GM19467 (cell line): ENCODE results near the gene C2orf92.

Experiments
- ATAC-seq: cut with Tn5 transposase; IDR thresholded peaks from one replicate; pipeline ENCODE4 v1.9.1; 2021; ENCODE audit warnings: mild to moderate bottlenecking, moderate library complexity; ENCODE audit not compliant: unreplicated experiment

The C2orf92 gene

DNA sequence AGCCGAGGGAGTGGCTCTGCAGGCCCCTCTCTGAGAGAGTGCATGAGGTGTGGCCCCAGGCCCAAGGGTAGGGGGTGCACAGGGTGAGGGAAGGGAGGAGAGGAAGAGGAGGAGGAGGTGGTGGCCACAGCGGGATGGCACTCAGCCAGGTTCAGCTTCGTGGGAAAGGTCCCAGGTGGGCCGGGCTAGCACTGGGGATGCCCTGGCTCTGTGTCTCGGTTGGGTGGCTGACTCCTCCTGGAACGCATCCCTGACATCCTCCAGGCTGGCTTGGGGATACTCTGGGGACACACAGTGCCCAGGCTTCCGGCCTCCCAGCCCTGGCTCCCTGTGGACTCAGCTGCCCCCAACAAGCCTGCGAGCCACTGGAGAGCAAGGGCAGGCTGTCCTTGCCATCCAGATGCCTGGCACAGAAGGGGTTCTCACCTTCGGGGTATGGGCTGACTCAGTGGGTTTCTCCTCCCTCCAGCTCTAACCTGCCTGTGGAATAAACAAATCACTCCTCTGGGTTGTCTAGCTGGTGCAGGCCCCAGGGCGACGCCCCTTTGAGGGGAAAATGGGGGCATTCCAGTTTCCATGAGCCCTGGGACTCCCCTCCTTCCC lies 43.3 kb downstream of the C2orf92 start:
- ATAC-seq: no peak

DNA sequence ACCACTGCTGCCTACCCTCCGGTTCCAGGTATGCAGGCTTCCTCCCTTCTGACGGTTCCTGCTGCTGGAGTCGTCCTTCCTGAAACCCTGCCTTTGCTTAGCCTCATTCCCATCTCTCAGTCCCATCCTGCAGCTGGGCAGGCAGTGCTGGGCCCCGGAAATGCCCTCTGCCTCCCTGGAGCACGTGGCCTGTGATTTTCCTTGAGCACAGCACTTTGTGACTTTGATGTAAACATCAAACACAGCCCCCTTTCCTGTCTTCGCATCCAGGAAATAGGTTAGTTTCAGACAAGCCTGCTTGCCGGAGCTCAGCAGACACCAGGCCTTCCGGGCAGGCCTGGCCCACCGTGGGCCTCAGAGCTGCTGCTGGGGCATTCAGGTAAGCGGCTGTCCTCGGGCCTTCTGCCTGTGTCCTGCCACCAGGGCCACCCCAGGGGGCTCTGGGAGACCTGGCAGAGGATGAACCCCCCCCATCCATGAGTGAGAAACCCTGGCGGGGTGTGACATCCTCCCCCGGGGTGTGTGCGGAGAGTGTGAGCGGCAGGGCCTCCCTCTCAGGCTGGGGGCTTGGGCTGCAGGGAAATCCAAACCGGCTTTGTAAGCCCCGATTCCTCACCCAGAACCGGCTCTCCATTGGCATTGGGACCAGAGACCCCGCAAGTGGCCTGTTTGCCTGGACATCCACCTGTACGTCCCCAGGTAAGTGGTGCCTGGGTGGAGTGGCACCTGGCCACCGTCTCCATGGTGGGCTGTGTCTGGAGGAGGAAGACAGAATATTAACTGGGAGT lies 44.0 kb downstream of the C2orf92 start, which contains the start of gene ZAP70:
Gene ZAP70 (plus strand): TSS at position 281 of the 788 bp plus-strand sequence. CDS start 10,461 bp downstream, outside the sequence.
- ATAC-seq: no peak

DNA sequence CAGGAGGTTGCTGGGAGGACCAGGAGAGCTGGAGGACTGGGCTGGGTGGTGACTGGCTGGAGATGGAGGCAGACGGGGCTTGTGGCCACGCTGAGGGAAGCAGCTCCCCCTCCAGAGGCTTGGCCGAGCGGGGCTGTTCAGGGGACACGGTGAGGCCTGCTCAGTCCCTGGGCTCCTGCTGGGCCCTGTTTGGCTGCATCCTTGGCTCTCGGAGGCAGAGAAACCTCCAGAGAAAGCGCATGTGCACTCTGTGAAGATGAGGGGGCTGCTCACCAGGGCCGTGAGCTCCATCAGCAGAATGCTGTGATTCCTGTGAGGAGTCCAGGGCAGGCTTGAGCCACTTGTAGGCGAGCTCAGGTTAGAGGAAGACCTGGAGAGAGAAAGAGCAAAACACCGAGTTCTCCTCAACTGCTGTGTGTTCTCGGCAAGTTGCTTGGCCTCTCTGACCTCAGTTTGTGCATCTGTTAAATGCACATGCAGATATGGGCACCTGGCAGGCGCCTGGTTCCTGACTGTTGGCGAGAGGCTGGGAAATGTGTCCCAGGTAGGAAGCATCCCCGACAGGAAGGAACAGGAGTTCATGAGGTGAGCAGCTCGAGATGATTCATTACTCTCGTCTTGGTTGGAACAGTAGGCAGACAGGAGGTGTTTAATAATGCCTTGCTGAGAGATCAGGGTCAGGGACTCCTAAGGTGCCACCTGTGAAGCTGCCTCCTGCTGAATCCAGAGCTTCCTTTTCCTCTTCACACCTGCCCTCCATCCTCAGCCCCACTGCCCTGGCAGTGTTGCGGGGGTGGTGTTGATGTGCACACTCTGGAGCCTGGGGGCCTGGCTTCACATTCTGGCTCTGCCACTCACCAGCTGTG lies 44.8 kb downstream of the C2orf92 start:
- ATAC-seq: no peak

DNA sequence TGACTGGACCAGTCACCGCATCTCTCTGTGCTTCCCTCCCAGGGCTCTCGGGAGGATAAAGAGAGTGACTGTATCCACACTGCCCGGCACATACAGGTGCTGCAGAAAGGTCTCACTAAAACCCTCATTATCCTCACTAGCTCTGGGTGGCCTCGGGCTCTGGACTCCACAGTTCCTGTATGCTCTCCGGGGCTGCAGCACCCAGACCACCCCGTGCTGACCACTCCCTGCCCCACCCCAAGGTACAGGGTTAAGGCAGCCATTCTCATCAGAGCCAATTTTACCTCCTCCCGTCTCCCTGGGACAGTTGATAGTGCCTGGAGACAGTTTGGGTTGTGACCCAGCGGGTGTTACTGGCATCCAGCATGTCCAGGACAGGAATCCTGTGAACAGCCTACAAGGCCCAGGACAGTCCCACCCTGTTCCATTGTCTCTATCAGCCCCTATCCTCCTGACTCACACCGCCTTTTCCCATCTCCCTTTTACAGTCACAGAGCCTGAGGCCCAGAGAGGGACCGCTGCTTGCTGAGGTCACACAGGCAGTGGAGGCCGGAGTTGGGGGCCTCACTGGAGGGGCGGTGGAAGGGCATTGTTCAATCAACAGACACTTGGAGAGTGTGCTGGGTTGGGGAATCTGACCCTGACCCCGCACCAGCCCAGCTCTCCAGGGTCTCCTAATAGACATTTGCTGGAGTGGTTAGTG lies 45.6 kb downstream of the C2orf92 start:
- no peak for ATAC-seq

DNA sequence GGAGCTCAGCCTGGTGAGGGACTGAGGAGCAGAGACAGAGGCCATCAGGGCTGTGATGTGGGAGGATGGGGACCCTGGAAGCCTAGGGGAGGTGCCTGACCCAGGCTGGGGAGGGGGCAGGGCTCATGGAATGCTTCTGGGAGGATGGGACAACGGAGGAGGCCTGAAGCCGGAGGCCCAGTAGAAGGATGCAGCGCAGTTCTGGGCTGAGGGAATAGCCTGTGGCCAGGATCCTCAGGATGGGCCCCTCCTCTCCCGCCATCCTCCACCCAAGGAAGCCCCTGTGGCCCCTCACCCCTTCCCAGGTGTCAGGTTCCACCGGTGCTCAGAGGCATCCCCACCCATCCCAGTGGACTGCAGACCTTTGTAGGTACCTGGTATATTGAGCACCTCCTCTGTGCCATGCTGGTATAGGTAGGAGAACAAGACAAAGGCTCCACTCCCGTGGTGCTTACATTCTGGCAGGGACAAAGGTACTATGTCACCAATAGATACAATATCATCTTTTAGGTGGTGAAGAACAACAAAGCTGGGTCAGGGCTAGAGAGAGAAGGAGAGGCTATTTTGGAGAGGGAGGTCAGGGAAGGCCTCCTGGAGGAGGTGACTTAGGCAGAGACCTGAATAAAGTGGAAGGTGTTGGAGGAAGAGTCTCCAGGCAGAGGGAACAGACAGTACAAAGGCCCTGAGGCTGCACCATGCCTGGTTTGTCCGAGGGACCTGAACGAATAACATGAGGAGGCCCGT lies 46.6 kb downstream of the C2orf92 start:
- ATAC-seq: no peak

DNA sequence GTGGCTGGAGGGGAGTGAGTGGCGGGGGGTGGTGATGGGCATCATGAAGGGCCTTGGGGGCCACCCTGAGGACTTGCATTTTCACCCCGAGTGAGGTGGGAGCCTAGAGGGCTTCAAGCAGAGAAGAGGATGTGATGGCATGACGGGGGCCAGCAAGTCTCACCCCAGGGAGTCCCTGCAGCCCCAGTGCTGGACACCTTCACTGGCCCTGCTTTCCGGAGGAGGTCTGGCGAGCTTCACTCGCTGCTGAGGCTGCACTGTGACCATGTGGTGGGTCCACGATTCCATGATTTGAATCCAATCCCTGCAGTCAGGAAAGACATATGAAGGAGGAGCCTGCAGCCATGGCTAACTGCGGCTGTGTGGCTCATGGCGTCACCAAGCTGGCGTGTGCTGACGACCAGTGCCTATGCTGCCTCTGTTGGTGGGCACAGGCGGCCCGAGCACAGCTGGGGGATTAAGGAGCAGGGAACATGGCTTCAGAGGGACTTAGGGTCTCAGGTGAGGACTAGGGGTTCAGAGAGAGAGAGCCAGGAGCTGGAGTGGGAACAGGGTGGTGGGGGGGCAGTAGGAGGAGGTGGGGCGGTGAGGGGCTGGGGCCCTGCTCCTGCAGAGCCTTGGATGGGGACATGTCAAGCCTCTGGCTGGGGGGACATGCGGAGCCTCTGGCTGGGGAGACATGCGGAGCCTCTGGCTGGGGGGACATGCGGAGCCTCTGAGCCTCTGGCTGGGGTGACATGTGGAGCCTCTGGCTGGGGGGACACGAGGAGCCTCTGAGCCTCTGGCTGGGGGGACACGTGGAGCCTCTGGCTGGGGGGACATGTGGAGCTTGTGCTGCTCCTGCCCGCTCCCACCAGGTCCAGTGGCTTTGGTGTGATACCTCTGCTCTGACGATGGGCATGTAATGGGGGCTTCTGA lies 47.4 kb downstream of the C2orf92 start:
- no peak for ATAC-seq

DNA sequence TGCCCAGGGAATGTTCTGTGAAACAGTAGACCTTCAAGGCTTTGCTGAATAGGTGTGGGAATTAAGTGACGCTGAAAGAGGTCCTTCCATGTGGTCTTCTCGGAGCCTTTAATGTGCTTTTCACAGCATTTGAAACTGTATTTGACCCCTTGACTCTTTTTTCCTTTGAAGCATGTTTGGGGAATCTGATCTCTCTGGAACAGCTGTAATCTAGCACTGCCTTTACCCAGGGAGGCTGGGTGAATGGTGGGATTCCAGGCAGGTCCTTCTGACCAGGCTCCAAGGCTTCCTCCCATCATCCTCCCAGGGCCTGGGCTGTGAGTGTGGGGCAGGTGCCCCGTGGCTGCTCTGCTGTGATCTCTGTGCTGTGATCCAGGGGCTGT lies 48.1 kb downstream of the C2orf92 start:
- no peak for ATAC-seq

DNA sequence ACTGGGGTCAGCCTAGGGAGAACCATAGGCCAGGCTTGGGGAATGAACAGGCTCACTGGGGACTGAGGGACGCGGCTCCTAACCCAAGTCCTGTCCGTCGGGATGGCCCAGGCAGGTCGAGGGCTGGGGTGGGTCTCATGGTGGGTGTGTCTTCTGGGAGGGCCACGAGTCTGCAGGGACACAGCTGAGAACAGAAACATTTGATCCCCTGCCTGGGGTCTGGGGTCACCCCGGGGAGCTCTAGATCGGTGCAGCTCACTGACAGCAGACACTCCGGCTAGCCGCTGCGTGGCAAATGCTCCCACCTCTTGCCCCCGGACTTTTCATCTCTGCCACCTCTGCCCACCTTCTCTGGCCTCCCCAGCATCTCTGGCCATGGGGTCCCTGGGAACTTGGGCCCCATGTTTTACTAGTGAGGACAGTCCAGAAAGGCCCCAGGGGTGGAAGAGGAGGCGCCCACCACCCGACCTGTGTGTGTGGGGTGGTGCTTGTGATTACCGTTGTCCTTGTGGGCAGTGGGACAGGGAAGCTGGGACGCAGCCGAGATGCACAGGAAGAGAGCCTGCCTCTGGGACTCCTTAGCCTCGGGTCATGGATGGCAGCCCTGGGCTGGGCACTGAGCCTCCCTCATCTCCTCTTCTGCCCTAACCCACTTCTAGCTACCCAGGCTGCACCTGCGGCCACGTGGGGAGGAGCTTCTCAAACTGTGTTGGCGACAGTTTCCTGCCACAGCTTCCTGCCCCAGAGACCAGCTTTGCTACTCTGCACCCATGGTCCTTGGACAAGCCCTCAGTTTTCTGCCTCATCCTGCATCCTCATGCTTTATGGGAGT lies 48.8 kb downstream of the C2orf92 start:
- ATAC-seq: no peak

DNA sequence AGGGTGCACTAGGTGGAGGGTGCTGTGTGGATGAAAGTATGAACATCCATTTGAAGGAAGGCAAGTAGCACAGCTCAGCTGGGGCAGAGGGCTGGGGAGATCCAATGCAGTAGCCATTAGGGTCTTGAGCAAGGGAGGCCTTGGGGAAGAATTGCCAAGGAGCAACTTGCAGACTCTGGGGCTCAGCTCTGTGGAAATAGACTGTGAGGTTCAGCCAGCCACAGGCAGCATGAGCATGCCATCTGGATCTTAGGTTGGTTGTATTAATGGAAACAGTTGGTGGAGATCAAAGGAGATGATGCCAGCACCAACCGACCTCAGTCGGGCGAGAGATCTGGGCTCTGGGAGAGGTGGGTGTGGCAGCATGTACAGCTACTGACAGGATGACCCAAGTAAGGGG lies 49.4 kb downstream of the C2orf92 start:
- no peak for ATAC-seq

DNA sequence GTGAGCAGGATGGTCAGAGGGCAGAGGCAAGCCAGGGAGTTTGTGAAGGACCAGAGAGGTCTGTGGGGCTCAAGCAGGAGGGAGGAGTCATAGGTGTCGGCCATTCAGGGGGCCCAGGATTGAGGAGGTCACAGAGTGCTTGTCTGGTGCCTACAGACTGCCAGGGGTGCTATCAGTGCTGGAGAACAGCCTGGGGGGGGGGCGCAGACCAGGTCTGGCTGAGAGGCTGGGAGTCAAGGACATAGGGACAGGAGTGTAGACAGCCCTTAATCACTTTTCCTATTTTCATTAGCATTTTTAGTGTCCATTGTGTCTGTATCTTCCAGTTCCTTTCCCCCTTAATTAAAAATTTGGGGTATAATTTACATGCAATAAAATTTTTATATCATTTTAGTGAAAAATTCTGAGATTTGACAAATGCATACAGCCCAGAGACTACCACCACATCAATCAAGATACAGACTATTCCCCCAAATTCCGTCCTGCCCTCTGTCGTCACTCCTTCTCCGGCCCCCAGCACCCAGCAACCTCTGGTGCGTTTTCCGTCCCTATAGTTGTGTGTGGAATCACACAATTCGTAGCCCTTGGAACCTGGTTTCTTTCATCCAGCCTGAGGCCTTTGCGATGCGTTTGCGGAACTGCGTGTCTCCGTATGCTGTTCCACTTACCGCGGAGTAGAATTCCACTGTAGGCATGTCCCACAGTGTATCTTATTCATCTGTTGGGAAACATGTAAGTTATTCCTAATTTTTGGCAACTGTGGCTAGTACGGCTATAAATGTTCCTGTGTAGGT lies 50.0 kb downstream of the C2orf92 start:
- ATAC-seq: no peak

DNA sequence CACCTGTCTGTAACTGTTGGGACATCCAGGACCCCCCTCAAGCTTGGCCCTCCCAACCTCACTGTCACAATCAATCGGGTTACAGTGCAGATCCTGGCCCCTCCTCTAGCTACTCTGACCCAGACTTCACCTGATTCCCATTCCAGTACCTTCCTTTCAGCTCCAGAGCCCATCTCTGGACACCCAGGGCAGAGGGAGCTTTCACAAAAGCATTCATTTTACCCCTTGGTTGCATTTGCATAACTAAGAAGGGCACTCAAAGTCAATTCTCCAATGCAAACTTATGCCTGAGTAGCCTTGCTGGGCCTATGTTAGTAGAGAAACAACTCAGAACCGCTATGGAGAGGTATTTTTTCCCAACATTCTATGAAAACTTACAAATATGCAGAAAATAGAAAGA lies 51.2 kb downstream of the C2orf92 start:
- ATAC-seq: no peak

DNA sequence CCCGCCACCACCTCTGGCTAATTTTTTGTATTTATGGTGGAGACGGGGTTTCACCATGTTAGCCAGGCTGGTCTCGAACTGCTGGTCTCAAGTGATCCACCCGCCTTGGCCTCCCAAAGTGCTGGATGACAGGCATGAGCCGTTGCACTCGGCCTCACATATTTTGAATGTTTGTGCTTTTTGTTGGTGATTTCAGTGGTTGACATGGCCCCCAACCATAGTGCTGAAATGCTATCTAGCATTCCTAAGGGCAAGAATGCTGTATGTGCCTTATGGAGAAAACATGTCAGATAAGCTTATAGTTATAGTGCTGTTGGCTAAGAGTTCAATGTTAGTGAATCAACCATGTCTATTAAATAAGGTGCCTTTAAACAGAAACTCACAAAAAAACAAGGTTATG lies 52.7 kb downstream of the C2orf92 start:
- ATAC-seq: no peak

DNA sequence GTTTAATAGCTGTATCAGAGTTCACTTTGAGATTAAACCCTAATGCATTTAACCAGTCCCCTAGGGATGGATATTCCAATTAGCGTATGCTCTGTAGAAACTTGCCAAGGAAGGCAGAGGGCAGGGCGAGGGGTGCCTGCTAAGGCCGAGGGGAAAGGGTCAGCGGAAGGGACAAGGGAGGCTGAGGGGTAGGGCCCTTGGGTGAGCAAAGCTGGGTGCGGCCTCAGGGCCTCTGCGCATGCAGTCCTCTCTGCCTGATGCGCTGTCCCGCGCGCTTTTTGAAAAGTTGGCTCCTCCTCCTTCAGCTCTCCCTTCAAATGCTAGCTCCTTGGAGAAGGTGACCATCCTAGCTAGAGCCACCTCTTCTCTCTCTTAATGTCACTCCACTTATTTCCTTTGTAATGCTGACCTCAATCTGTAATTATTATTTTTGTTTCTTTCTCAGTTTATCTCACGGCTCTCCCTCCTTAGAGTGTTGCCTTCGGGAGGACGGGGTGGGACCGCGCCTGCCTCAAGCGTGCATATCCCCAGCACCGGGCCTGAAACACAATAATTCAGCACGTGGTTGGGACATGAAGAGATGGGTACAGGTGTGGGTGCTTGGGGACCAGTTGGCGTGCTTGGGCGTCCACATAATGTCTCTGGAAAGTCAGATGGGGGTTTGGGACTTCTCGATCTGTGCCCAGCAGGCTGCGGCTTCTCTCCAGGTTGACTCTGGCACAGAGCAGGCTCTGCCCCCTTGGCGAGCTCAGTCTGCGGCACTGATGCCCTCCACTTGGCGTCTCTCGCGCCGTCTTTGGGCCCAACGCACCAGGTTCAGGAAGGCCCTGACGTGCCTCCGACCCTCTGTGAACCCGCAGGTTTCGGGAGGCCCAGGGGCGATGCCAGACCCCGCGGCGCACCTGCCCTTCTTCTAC lies 53.9 kb downstream of the C2orf92 start:
- no peak for ATAC-seq

DNA sequence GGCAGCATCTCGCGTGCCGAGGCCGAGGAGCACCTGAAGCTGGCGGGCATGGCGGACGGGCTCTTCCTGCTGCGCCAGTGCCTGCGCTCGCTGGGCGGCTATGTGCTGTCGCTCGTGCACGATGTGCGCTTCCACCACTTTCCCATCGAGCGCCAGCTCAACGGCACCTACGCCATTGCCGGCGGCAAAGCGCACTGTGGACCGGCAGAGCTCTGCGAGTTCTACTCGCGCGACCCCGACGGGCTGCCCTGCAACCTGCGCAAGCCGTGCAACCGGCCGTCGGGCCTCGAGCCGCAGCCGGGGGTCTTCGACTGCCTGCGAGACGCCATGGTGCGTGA lies 54.5 kb downstream of the C2orf92 start:
- no peak for ATAC-seq

DNA sequence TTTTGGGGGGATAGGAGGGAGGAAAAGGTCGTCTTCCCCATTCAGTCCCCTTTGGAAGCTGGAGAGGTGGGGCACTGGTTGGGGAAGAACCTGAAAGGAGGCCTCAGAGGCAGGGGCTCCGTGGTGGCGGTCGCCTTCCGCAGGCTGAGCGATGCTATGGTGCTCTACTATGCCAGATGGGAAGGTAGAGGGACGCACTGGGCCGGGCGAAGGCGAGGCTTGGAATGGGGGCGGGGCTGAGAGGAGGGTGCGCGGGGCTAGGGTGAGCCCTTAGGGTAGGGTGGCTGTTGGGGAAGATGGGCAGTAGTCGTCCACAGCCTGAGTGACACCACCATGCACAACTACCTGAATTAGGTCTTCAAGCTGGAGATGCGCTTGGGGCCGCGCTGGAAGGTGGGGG lies 55.0 kb downstream of the C2orf92 start:
- ATAC-seq: no peak

DNA sequence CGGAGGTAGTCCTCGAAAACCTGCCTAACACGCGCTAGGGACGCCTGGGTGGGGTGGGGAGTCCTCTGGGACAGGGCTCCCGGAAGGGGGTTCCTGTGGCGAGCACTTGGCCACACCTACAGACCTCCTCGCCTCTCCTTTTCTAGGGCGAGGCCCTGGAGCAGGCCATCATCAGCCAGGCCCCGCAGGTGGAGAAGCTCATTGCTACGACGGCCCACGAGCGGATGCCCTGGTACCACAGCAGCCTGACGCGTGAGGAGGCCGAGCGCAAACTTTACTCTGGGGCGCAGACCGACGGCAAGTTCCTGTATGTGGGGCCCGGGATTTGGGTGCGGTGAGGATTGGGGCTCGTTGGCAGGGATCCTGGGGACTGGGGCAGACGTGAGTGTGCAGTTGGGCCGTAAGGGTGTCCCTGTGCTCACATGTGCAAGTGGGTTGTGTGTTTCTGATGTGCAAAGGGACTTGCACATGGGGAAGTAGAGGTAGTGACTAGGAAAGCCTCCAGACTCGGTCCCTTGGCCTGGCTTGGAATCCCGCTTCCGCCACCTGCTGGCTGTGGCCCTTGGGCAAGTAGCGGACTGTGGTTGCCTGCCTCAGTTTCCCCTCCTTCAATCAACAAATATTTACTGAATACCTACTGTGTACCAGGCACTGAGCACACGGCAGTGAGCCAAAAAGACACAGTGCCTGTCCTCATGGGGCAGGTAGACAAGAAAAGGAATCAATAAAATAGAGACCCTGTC lies 55.6 kb downstream of the C2orf92 start:
- no peak for ATAC-seq
